ENCODE measurements around the gene TMEM35A. TPM values are rescaled to one million over a fixed set of nuclear protein-coding genes. Genes with fewer than 3 reads are reported as not detected.

TMEM35A gene
- total RNA-seq, 1 donor from 2014 or later: 5.6 TPM

DNA sequence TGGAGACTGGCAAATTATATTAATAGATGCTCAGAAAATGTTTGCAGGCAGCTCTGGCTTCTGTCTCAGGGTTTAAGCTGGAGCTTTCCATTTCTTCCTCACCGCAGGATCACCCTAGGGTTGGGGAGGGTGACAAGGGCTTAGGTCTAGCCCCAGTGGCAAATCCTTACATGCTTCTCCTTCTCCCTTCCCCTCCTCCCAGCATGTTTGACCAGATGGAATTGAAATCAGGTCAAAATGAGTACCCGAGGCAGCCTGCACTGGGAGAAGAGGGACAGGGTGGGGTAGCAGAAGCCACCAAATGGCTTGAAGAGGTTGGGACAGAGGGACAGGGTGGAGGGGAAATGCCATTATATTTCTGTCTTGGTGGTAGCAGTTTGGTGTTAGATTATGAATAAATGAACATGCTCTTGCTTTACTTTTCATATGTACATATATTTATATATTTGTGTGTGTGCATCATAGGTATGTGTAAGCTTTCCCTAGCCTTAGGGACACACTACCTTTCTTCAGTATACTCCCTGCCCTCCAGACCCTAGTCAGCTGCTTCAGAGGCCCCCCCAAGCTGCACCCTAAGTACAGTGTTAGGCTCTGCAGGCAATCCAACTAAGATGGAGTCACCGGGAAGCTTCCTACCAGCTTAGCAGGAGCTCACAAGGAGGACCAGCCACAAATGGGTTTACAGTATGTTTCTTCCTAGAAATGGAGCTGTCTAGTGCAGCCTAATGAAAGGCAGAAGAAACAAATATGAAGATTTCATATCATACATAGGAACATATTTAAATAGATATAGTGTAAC lies 1.8 kb downstream of the TMEM35A start:
- no peak overlapping the region for H3K27ac Mint-ChIP-seq
- H3K4me1 Mint-ChIP-seq (ENCODE audit: unreplicated experiment): peaks cover 5% of the 10 kb centered on the region
- no peaks in the 10 kb centered on the region for H3K36me3 Mint-ChIP-seq
- no peak for DNase-seq (ENCODE audit: extremely low spot score, unreplicated experiment)
- H3K4me3 Mint-ChIP-seq: no peak overlapping the region
- H3K27me3 Mint-ChIP-seq: no peaks in the 10 kb centered on the region
- no peaks in the 10 kb centered on the region for H3K9me3 Mint-ChIP-seq
- TF ChIP-seq, protein P1, sequence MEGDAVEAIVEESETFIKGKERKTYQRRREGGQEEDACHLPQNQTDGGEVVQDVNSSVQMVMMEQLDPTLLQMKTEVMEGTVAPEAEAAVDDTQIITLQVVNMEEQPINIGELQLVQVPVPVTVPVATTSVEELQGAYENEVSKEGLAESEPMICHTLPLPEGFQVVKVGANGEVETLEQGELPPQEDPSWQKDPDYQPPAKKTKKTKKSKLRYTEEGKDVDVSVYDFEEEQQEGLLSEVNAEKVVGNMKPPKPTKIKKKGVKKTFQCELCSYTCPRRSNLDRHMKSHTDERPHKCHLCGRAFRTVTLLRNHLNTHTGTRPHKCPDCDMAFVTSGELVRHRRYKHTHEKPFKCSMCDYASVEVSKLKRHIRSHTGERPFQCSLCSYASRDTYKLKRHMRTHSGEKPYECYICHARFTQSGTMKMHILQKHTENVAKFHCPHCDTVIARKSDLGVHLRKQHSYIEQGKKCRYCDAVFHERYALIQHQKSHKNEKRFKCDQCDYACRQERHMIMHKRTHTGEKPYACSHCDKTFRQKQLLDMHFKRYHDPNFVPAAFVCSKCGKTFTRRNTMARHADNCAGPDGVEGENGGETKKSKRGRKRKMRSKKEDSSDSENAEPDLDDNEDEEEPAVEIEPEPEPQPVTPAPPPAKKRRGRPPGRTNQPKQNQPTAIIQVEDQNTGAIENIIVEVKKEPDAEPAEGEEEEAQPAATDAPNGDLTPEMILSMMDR (conservative IDR thresholded peaks at IDR 0.05): no peak

DNA sequence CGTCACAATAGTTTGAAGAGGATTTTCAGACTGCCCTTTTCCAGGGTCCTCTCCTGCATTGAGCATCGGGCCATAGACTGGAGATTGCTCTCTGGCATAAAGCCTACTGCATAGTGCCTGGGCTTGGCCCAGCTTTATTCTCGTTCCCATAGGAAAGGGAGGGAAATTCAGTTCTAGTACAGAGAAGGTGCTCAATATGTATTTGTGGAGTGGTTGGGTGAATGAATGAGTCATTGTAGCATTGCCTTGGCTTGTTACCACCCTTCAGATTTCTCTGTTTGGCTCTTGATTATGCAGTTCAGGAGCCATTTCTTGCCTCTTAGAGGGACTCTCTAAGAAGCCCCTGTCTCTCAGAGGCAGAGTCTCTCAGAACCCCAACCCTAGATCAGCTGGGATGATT lies 2.6 kb downstream of the TMEM35A start:
- no peak for DNase-seq (ENCODE audit: extremely low spot score, unreplicated experiment)
- no peaks in the 10 kb centered on the region for H3K9me3 Mint-ChIP-seq
- H3K4me1 Mint-ChIP-seq (ENCODE audit: unreplicated experiment): peaks cover 5% of the 10 kb centered on the region
- H3K36me3 Mint-ChIP-seq: no peaks in the 10 kb centered on the region
- H3K27ac Mint-ChIP-seq: no peak overlapping the region
- TF ChIP-seq, protein P1 (conservative IDR thresholded peaks at IDR 0.05): no peak
- no peak overlapping the region for H3K4me3 Mint-ChIP-seq
- H3K27me3 Mint-ChIP-seq: no peaks in the 10 kb centered on the region

DNA sequence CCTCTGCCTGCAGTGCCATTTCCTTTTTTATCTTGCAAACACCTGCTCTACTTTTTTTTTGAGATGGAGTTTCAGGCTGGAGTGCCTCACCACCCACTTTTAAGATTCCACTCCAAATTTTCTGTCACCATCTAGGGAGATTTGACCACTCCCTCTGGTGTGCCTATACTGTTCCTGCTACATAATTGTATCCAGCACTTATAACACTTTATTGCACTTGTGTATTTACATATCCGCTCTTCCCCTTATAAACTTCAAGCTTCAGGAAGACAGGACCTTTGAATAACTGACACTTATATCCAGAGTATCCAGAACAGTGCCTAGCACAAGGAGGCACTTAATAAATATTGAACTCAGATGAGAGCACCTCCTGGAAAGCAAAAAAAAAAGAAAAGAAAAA lies 13.1 kb downstream of the TMEM35A start:
- no peak overlapping the region for H3K27ac Mint-ChIP-seq
- no peaks in the 10 kb centered on the region for H3K27me3 Mint-ChIP-seq
- H3K9me3 Mint-ChIP-seq: peaks cover 5% of the 10 kb centered on the region
- no peak overlapping the region for H3K4me3 Mint-ChIP-seq
- DNase-seq (ENCODE audit: extremely low spot score, unreplicated experiment): no peak
- no peaks in the 10 kb centered on the region for H3K36me3 Mint-ChIP-seq
- no peaks in the 10 kb centered on the region for H3K4me1 Mint-ChIP-seq (ENCODE audit: unreplicated experiment)
- TF ChIP-seq, protein P1 (conservative IDR thresholded peaks at IDR 0.05): no peak

DNA sequence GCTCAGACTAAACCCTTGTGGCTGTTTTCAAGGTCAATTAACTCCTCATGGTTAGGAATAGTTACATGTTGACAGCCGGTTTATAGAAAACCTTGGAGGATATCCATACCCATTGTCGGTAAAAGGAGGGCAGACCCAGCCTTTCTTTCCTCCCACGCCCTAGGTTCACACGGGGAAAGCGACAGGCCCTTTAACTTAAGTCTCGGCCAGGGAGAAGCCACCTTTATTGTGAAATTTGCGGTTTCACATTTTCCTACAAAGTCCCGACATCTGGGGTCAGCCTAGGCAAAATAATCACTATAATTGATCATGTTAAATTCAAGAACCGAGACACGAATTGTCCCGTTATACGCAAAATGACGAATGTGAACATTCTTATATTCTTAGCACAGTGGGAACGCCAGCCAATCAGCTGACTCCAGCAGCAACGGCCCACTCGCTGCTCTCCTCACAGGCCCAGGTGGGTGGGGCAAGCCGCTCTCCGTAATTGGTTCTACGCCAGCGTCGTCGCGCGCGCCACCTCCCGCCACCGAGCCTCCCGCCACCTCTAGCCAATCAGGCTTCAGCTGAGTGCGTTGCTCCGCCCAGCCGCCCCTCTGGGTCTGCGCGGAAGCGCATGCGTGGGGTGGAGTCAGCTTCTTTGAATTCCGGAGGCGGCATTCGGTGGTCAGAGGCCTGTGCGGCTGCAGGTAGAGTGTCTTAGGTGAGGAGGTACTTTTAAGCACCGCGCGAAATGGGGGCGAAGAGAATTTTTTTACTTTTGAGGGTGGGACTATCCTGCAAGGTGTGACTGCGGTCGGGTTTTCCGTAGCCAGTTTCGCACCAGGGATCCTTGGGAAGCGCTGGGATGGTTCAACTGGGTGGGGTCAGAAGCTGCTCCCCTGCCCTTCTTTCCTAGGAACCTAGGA lies 19.1 kb downstream of the TMEM35A start, which contains the start of gene CENPI:
TSS of gene CENPI (plus strand) at position 659 of the 908 bp plus-strand sequence. CDS start 2,867 bp downstream, outside the sequence.
- H3K27me3 Mint-ChIP-seq: no peaks in the 10 kb centered on the region
- H3K36me3 Mint-ChIP-seq: no peaks in the 10 kb centered on the region
- H3K9me3 Mint-ChIP-seq: no peaks in the 10 kb centered on the region
- TF ChIP-seq, protein P1 (conservative IDR thresholded peaks at IDR 0.05): no peak
- H3K4me1 Mint-ChIP-seq (ENCODE audit: unreplicated experiment): peaks cover 6% of the 10 kb centered on the region
- peak; percentile 91 for DNase-seq (ENCODE audit: extremely low spot score, unreplicated experiment)
- peak within 1 kb of the TSS; percentile 86 for H3K27ac Mint-ChIP-seq
- peak within 1 kb of the TSS; percentile 97 for H3K4me3 Mint-ChIP-seq

DNA sequence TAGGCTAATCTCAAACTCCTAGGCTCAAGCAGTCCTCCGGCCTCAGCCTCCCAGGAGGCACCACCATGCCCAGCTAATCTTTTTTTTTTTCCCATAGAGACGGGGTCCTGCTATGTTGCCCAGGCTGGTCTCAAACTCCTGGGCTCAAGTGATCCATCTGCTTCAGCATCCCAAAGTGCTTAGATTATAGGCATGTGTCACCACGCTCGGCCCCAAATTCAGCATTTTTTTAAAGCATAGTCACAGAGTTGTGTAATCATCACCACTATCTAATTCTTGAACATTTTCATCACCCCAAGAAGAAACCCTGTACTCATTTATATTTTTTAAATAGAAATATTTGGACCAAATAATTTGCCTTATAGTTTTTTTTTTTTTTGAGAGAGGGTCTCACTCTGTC lies 29.6 kb downstream of the TMEM35A start:
- no peak for DNase-seq (ENCODE audit: extremely low spot score, unreplicated experiment)
- Mint-ChIP-seq H3K36me3 (no peaks in the 10 kb centered on the region), H3K4me3 (no peak overlapping the region), H3K27me3 (no peaks in the 10 kb centered on the region), H3K27ac (no peak overlapping the region), H3K4me1 (ENCODE audit: unreplicated experiment) (no peaks in the 10 kb centered on the region), H3K9me3 (no peaks in the 10 kb centered on the region)
- TF ChIP-seq, protein P1 (conservative IDR thresholded peaks at IDR 0.05): no peak

Data from type B pancreatic cell (in vitro differentiated cells).